Kidney capillary endothelial cell (primary cell): Measurements from ENCODE around the gene ZBTB17.
A peak's percentile ranks its signal among the peaks of the same experiment; 100 is the strongest.

Experiments used
- DNase-seq: peaks from one replicate; pipeline ENCODE4 v3.0.0-alpha.2; 2018; ENCODE audit warnings: low spot score

The ZBTB17 gene

DNA sequence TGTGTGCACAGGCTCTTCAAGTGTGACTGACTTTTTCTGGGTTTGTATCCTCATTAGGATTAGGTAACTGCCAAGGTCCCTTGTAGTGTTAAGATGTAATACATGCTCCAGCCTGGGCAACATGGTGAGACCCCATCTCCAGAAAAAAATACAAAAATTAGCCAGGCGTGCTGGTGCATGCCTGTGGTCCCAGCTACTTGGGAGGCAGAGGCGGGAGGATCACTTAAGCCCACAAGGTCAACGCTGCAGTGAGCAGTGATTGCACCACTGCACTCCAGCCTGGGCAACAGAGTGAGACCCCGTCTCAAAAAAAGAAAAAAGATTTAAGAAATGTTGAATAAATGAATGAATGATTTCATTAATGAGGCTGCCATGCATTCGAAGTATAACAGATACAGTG is 15.1 kb downstream of the ZBTB17 start:
- DNase-seq, result no peak

- no peak for DNase-seq
These were observed 16.0 kb downstream of the ZBTB17 start for GRCh38 chr1:15959827-15960446.

DNA sequence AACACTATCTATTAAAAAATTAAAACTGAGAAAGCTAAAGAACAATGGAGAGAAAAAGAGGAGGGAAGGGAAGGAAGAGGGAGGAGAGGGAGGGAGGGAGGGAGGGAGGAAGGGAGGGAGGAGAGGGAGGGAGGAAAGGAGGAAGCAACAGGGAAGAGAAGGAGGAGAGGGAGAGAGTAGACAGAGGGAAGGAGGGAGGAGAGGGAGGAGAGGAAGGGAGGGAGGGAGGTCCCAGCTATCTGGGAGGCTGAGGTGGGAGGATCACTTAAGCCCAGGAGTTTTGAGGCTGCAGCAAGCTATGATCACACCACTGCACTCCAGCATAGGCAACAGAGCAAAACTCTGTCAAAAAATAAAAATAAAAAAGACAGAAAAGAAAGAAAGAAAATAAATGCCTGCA is 16.5 kb downstream of the ZBTB17 start:
- DNase-seq, result no peak

GRCh38 chr1:15958793-15959192 is 17.1 kb downstream of the ZBTB17 start:
- DNase-seq, result no peak

DNA sequence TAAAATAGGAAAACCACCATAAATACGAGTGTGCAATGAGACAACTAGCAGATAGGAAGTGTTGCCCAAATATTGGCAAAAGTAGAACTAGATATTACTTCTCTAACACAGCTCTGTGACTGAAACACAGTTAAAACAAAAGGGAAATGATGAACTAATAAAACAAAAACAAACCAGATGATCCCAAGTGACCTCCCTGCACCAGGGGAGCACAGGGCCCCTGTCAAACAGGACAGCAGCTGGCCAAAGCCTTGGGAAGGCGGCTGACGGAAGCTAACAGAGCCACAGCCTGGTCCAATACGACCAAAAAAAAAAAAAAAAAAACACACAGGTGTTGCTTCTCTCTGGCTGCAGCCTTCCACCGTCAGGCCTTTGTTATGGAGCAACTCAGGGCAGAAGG is 17.8 kb downstream of the ZBTB17 start:
- no peak for DNase-seq

- no peak for DNase-seq
These were observed 18.4 kb downstream of the ZBTB17 start for GRCh38 chr1:15957221-15958095.

DNA sequence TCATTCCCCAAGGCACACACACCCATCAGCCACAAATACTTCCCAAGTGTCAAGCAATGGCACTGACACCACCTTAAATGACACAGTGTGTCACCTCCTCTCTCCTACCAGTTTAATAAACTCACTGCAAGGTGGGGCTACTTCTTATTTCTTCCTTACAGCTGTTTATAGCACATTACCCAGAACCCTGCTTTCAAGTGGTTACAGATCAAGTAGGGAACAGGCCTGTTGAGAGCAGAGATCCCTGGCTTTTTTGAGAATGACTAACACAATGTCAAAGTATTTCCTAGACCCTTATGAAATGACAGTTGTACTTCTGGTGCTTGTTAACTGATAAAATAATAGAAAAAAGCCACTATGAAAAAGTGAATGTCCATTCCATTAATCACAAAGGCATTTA is 19.8 kb downstream of the ZBTB17 start:
- no peak for DNase-seq

- DNase-seq, result no peak
These were observed 20.3 kb downstream of the ZBTB17 start for GRCh38 chr1:15955552-15955951.

GRCh38 chr1:15954316-15954715 is 21.6 kb downstream of the ZBTB17 start:
- no peak for DNase-seq

- peak; percentile 47 for DNase-seq
These were observed 22.1 kb downstream of the ZBTB17 start for GRCh38 chr1:15953791-15954241.

DNA sequence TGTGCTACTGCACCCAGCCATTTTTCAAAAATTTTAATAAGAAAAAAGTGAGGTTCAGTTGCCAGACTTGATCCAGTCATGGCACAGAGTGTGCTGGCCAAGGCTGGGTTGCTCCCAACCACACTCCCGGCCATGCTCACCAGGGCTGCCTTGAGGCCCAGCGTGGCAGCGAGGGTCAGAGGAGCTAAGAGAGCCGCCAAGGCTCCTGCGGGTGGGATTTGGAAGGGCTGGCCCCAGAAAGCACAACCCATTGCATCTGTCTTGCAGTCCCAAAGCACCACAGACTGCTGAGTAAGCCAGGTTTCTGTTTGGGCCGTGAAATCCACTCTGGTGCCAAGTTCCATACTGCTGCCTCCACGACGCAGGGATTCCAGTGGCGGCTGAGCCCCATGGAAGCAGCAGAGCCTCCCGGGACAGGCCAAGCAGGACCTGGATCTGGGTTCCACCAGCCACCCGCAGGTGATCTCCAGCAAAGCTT is 22.6 kb downstream of the ZBTB17 start:
- no peak for DNase-seq

DNA sequence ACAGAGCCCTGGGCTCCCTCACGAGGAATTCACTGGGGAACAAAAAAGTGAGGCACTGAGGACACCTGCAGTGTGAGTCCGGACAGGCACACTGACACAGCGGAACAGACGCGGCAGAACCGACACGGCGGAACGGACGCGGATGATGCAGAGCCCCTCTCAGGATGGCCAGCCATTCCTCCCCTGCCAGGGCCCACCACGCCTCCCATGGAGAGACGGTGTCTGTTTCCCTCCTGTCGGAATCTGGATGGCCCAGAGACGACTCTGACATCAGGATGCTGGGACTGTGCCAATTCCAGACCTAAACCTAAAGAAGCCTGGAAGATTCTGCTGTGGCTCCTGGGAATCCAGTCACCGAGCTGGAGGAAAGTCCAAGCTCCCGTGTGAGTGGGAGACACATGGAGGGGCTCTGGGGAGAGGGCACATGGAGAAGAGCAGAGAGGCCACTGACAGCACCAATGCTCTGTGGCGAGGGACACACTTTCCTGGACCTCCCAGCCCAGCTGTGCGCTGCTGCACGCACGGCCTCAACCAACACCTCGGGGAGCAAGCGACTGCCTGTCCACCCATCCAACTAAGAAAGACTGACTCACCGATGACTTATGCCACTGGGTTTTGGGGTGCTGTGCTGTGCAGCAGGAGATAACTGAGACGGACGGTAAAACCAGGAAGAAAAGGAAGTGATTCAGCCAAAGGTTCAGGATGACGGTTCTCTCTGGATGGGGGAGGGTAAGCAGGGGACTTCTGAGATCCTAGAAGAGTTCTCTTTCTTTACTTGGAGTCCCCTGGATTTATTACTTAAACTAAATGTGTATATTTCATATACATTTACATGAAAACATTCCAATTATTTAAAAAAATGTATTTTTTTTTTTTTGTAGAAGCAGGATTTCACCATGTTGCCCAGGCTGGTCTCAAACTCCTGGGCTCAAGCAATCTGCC is 23.3 kb downstream of the ZBTB17 start:
- DNase-seq, result peak; percentile 100

DNA sequence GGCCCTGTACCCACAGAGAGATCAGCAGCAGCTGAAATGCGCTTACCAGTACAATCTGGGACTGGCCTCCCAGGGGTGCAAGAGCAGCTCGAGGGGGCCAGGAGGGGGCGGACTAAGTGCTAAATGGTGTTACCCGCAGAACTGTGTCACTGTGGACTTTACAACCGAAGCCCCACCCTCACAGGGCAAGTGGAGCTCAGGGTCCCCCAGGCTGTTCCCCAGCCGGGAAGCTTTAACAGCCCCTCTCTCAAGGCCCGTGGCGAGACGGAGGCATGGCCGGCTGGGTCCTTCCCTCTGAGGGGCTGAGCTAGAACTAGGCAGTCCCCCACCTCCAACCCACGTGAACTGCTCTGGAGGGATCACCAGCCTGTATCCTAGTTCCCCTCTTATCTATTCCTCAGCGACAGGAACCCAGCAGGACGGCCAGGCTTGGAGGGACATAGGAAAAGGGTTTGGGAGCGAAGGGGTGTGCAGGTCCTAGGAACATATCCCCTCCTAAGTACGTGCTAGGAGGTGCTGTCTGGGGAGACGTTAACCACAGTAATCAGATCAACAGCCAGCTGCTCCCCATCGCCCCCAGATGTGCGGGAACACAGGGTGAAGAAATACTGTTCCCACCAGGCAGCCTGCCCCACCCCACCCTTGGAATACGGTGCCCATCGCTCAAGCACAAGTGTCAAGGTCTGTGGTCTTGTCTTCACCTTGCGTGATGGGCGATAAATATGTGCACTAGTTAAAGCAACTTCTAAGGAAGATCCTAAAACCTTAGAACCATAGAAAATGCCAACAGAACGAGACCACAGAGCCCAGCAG is 24.4 kb downstream of the ZBTB17 start:
- DNase-seq, result no peak

- no peak for DNase-seq
These were observed 25.1 kb downstream of the ZBTB17 start for GRCh38 chr1:15950763-15951295.

- DNase-seq, result no peak
These were observed 25.6 kb downstream of the ZBTB17 start for GRCh38 chr1:15950302-15950701.

- peak; percentile 97 for DNase-seq
These were observed 26.3 kb downstream of the ZBTB17 start for GRCh38 chr1:15949453-15950245.

DNA sequence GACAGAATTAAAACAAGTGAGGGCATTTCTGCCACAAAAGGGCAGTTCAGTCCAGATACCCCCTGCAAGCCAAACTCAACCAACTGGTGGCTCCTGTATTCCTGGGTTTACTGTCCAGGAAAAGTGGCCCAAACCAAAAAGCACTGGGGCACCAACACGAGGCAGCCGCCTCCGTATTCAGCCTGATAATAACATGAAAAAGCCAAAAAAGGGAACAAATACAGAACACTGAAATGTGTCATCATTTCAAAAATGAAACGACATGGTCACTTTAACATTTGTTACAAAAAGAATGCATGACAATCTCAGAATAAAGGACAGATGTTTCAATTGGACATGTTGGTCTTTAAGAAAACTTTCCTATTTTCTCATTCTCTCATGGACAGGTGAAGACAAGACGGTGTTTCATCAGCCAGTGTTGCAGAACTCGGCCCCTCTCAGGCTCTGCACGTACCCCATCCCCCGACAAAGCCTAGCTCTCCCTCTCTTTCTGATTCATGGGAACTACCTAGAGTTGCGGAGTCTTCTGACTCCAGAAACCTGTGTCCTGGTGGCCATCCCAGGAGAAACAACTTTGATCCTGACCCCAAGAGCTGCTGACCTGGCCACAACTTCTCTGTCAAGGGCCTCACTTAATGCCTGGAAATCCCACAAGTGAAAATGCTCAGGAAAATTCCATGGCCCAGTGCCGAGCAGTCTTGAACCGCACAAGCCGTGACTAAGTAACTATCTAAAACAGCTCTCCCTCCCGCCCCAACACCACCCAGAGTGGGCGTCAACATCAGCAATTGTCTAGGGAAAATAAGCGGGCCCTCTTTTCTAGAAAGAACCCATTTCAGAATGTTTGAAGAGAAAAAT is 27.1 kb downstream of the ZBTB17 start:
- DNase-seq, result peak; percentile 21

DNA sequence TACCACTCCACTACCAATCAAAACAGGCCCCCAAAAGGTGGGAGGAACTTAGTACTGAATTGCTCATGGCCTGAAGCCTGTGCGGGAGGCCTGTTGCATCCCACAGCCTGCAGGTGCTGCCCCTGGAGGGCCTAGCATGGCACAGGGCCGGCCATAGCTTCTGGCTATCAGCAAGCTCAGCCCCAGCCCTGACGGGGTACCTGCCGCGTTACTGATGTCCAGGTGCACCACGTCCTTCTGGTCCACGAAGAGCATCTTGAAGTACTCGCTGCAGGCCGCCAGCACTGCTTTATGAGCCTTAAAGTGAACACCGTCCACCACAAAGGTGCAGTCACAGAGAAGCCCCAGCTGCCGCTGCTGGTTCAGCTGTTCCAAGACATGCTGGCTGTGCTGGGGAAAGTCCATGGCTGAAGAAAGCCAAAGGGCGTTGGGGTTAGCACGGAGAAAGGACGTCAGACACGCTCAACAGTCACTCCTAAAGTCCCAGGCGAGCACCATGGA is 27.8 kb downstream of the ZBTB17 start:
- DNase-seq, result no peak
